K562 (cell line): ENCODE results near the gene UBR4. TPM values are rescaled to one million over a fixed set of nuclear protein-coding genes. Genes with fewer than 3 reads are reported as not detected.

ENCODE experiments used
- ATAC-seq: fragments of 200-7000 bp; cut with Tn5 transposase; 3 replicates; pipeline ENCODE4 v1.9.1; 2020; ENCODE audit warnings: moderate library complexity
- BruUV-seq: library from RNA; stranded (reverse); fragments of 400-500 nt; replicated peaks from 2 replicates; lab custom pipeline; 2021; lab: Mats Ljungman, UMichigan
- CTCF ChIA-PET: fragments of 300-600 bp; formaldehyde crosslinking; extraction: SDS; loops from one replicate; lab custom pipeline; 2021; ENCODE audit warnings: low intra/inter-chr PET ratio; lab: Yijun Ruan, JAX
- POLR2A ChIA-PET: fragments of 300-600, 350-650 bp; sonication (Branson Sonifier 250); formaldehyde crosslinking; extraction: SDS; loops from one replicate; lab custom pipeline; 2021; ENCODE audit warnings: antibody characterized with exemption, inconsistent platforms; lab: Yijun Ruan, JAX
- DNase-seq, 4 experiments: peaks; one replicate each; pipeline versions ENCODE4 v3.0.0 to v3.0.0-alpha.2; 2011 to 2018; ENCODE audit warnings: low spot score in 3 of 4, mixed read lengths in 3 of 4; ENCODE audit errors: extremely low read depth in 1 of 4
- FAIRE-seq: peaks from 2 replicates; lab custom pipeline; 2011; peaks lifted over from hg19 to GRCh38; lab: Jason Lieb, UNC
- H2AFZ ChIP-seq: 2 replicates; pipeline ENCODE4 v1.6.0; 2011; ENCODE audit warnings: low read depth, low read length, control low read depth, inconsistent platforms
- H3K27ac ChIP-seq: fragments of 200-600 bp; 3 replicates; pipeline ENCODE4 v1.8.0; 2011; ENCODE audit warnings: low read depth, mild to moderate bottlenecking, control low read depth, inconsistent platforms, low read length, moderate library complexity, mixed read lengths; ENCODE audit errors: extremely low read depth
- H3K27me3 ChIP-seq, 2 experiments: fragments of 300-600 bp in 1 of 2; 2 replicates in 1 of 2; 3 replicates in 1 of 2; pipeline versions ENCODE4 v1.6.0 to v1.8.0; 2011; ENCODE audit warnings: inconsistent platforms in 2 of 2, low read length in 2 of 2, mild to moderate bottlenecking in 1 of 2, mixed read lengths in 1 of 2, moderate library complexity in 1 of 2; ENCODE audit not compliant: control insufficient read depth in 2 of 2, insufficient read depth in 2 of 2
- H3K36me3 ChIP-seq: fragments of 300-600 bp; 3 replicates; pipeline ENCODE4 v1.8.0; 2011; ENCODE audit warnings: mild to moderate bottlenecking, low read length, inconsistent platforms; ENCODE audit not compliant: control insufficient read depth, insufficient read depth
- H3K4me1 ChIP-seq, 2 experiments: fragments of 200-600 bp in 1 of 2; replicated peaks in 1 of 2; 2 replicates in 1 of 2; 3 replicates in 1 of 2; pipeline versions ENCODE4 v1.5.1 to v1.8.0; 2011; ENCODE audit warnings: inconsistent platforms in 2 of 2, low read length in 2 of 2, mild to moderate bottlenecking in 1 of 2, mixed read lengths in 1 of 2, moderate library complexity in 1 of 2; ENCODE audit not compliant: control insufficient read depth in 2 of 2, insufficient read depth in 2 of 2
- H3K4me2 ChIP-seq: 2 replicates; pipeline ENCODE4 v1.6.1; 2011; ENCODE audit warnings: low read length, control low read depth, inconsistent platforms, mixed read lengths; ENCODE audit not compliant: insufficient read depth
- H3K4me3 ChIP-seq: fragments of 200-600 bp; sonication (generic), shearing (Covaris generic); 2 replicates; pipeline ENCODE4 v1.5.1; 2016; ENCODE audit warnings: control low read depth, inconsistent platforms
- H3K79me2 ChIP-seq: fragments of 200-600 bp; 3 replicates; pipeline ENCODE4 v1.8.0; 2011; ENCODE audit warnings: low read length, inconsistent platforms; ENCODE audit not compliant: control insufficient read depth, insufficient read depth
- H3K9ac ChIP-seq, 2 experiments: 2 replicates each; pipeline versions ENCODE4 v1.6.0 to v1.6.1; 2011; ENCODE audit warnings: low read depth in 2 of 2, low read length in 2 of 2, control low read depth in 1 of 2, inconsistent platforms in 1 of 2, mild to moderate bottlenecking in 1 of 2, mixed read lengths in 1 of 2; ENCODE audit not compliant: insufficient read depth in 1 of 2
- H3K9me1 ChIP-seq: one replicate; pipeline ENCODE4 v1.6.0; 2011; ENCODE audit warnings: inconsistent platforms, mild to moderate bottlenecking, low read length, moderate library complexity; ENCODE audit not compliant: control insufficient read depth, insufficient read depth
- H3K9me3 ChIP-seq: replicated peaks from 2 replicates; pipeline ENCODE4 v1.5.1; 2011; ENCODE audit warnings: low read depth, low read length, inconsistent platforms; ENCODE audit not compliant: control insufficient read depth, insufficient read depth
- H4K20me1 ChIP-seq: replicated peaks from 2 replicates; pipeline ENCODE4 v1.6.1; 2011; ENCODE audit warnings: low read length, inconsistent platforms, mixed read lengths; ENCODE audit not compliant: control insufficient read depth, insufficient read depth
- IRF9 ChIP-seq: fragments of 450-650 bp; IDR thresholded peaks from 2 replicates; pipeline ENCODE4 v1.6.1; 2016; ENCODE audit warnings: missing biosample characterization, missing genetic modification characterization
- KAT2B ChIP-seq: IDR thresholded peaks from one replicate; pipeline ENCODE4 v1.6.1; 2012; ENCODE audit warnings: low read depth, mild to moderate bottlenecking, control low read depth, inconsistent platforms, low read length, moderate library complexity
- RBM25 ChIP-seq: fragments of 200-400 bp; formaldehyde crosslinking; IDR thresholded peaks from 2 replicates; pipeline ENCODE4 v1.6.1; 2018; ENCODE audit warnings: low read length, low read depth, moderate library complexity; ENCODE audit not compliant: severe bottlenecking
- SAFB ChIP-seq: fragments of 200-400 bp; formaldehyde crosslinking; IDR thresholded peaks from 2 replicates; pipeline ENCODE4 v1.6.1; 2017; ENCODE audit warnings: low read depth, low read length, borderline replicate concordance
- SRSF9 ChIP-seq: fragments of 200-400 bp; formaldehyde crosslinking; IDR thresholded peaks from 2 replicates; pipeline ENCODE4 v1.6.1; 2017; ENCODE audit warnings: low read depth, low read length, borderline replicate concordance
- ZNF175 ChIP-seq: fragments of 200-800 bp; sonication (Bioruptor generic); IDR thresholded peaks from 2 replicates; pipeline ENCODE4 v1.6.1; 2016; ENCODE audit warnings: low read depth, mild to moderate bottlenecking, missing genetic modification characterization, missing compliant biosample characterization
- WGBS: fragments of 100-300 bp; shearing (Covaris generic); methylation state at CpG from one replicate; pipeline ENCODE4 v1.1.6; 2016; ENCODE audit warnings: low coverage, mixed read lengths; ENCODE audit not compliant: insufficient coverage; ENCODE audit errors: missing lambda C conversion rate; 5-methylcytosine and 5-hydroxymethylcytosine counted together
- in situ Hi-C: fragments of 300-500 bp; cut with MboI; formaldehyde crosslinking; loops from 4 replicates; pipeline ENCODE4 v1.15.0; 2018; ENCODE audit warnings: inconsistent platforms, mixed read lengths
- intact Hi-C: fragments of 100-400 bp; cut with micrococcal nuclease; formaldehyde crosslinking; loops from 2 replicates; pipeline ENCODE4 v1.14.2; 2022
- polyA plus RNA-seq, 8 experiments: library from polyadenylated mRNA; depleted of rRNA in 4 of 8; stranded (reverse) in 5 of 8; unstranded in 3 of 8; fragments of >200 nt; fragmentation: Nextera tagmentation in 2 of 8; fragmentation: Illumina TruSeq in 1 of 8; extraction: Ambion mirVana in 2 of 8; extraction: Trizol in 1 of 8; gene quantifications; 2 replicates each; pipeline versions ENCODE4 v1.2.1 to v1.2.3, GENCODE V29; 2011 to 2014; ENCODE audit warnings: inconsistent platforms in 1 of 8, missing spikeins in 1 of 8
- total RNA-seq, 7 experiments: library from RNA; depleted of rRNA in 6 of 7; stranded (reverse); fragments of >200 nt in 6 of 7; fragmentation: Illumina TruSeq in 2 of 7; extraction: Trizol in 2 of 7; gene quantifications; 2 replicates each; pipeline versions ENCODE4 v1.2.1 to v1.2.3, GENCODE V29; 2011 to 2021; ENCODE audit warnings: low replicate concordance in 1 of 7

UBR4 gene
- total and polyA plus RNA-seq, 9 of the 15 experiments (the other 6 are each of a cell fraction or from before 2014, with no cell fraction given) = 55.4 to 277 (median 123) TPM

- in situ Hi-C loops = no loop called here
- Histone ChIP-seq H3K4me2 (no peak overlapping the region), H3K9ac (no peak overlapping the region), H3K4me1 (peaks cover 0 to 4% of the 10 kb centered on the region in 2 experiments; a peak in 2 of 5 replicates), H3K27ac (no peak overlapping the region), H3K4me3 (no peak overlapping the region), H3K79me2 (no peaks in the 10 kb centered on the region), H4K20me1 (peaks cover 10% of the 10 kb centered on the region), H2AFZ (no peak overlapping the region), H3K9me1 (no peaks in the 10 kb centered on the region), H3K27me3 (peaks cover 73 to 93% of the 10 kb centered on the region in 2 experiments), H3K36me3 (no peaks in the 10 kb centered on the region), H3K9me3 (no peaks in the 10 kb centered on the region)
- no peak for DNase-seq
- intact Hi-C loops = no loop called here
- FAIRE-seq = no peak
- WGBS = 39% methylated on average over 5 of the region's 5 CpGs
- no peak for ATAC-seq
- BruUV-seq = no TSS peak
- CTCF ChIA-PET = no interaction called here
- POLR2A ChIA-PET = interaction anchor here (0.7 kb wide), 3 partner anchors 11 to 147 kb away, joined by 3 read pairs; partner anchors contain the start of gene ALDH4A1
- TF ChIP-seq RBM25 = peak; percentile 28
- TF ChIP-seq KAT2B = no peak
- TF ChIP-seq ZNF175 (CRISPR knock-in tag) = no peak
- no peak for TF ChIP-seq IRF9 (tag)
- TF ChIP-seq SAFB = no peak
- no peak for TF ChIP-seq SRSF9
Observed at GRCh38 chr1:19049798-19050197, 160.3 kb downstream of the UBR4 start.
